ENCODE results near the gene FAM120AOS.

The FAM120AOS gene

GRCh38 chr9:93461821-93462220 lies 8.4 kb upstream of the FAM120AOS start:
- no peak overlapping the region for H3K14ac ChIP-seq (ENCODE audit: low read length in 2 of 2)
- H2BK12ac ChIP-seq (ENCODE audit: low read length in 2 of 2): no peak overlapping the region
- no peak overlapping the region for H3K4ac ChIP-seq (ENCODE audit: low read depth in 1 of 2, low read length in 2 of 2)
- WGBS: no CpG with 5 or more reads among the region's 2 CpGs
- no peak overlapping the region for H4K91ac ChIP-seq (ENCODE audit: low read length)
- H3K9me3 ChIP-seq (ENCODE audit: control insufficient read depth, low read length): no peaks in the 10 kb centered on the region
- no peak overlapping the region for H3K18ac ChIP-seq (ENCODE audit: low read depth in 1 of 2, low read length in 2 of 2)
- no peak for DNase-seq
- H3K23ac ChIP-seq (ENCODE audit: low read length in 2 of 2): no peak overlapping the region
- no peak overlapping the region for H2BK15ac ChIP-seq (ENCODE audit: low read depth, poor library complexity, severe bottlenecking)
- no peak overlapping the region for H2AFZ ChIP-seq (ENCODE audit: low read depth, low read length)
- no peak overlapping the region for H3K4me2 ChIP-seq (ENCODE audit: low read length, poor library complexity, severe bottlenecking)
- no peak overlapping the region for H2BK120ac ChIP-seq (ENCODE audit: low read depth, low read length)
- no peaks in the 10 kb centered on the region for H3K27me3 ChIP-seq (ENCODE audit: control insufficient read depth in 1 of 2, insufficient read depth in 1 of 2, low read length in 2 of 2)
- H3K27ac ChIP-seq (ENCODE audit: low read length, poor library complexity, severe bottlenecking): no peak overlapping the region
- H3K4me3 ChIP-seq (ENCODE audit: insufficient read depth in 1 of 2, low read depth in 1 of 2, low read length in 2 of 2): no peak overlapping the region
- no peak overlapping the region for H2AK5ac ChIP-seq (ENCODE audit: low read length, severe bottlenecking)
- H4K8ac ChIP-seq (ENCODE audit: low read length): no peak overlapping the region
- peaks cover 9% of the 10 kb centered on the region for H3K4me1 ChIP-seq (ENCODE audit: control insufficient read depth, insufficient read depth, low read depth, low read length)
- H3K36me3 ChIP-seq (ENCODE audit: control insufficient read depth in 1 of 2, insufficient read depth in 2 of 2, low read depth in 1 of 2, low read length in 2 of 2): no peaks in the 10 kb centered on the region
- no peak overlapping the region for H3K9ac ChIP-seq (ENCODE audit: low read length)
- H2BK5ac ChIP-seq (ENCODE audit: low read depth, low read length, poor library complexity, severe bottlenecking): no peak overlapping the region
- peaks cover 5% of the 10 kb centered on the region for H3K79me1 ChIP-seq (replicated peaks; ENCODE audit: low read length, poor library complexity, severe bottlenecking)

GRCh38 chr9:93461414-93461743 lies 8.0 kb upstream of the FAM120AOS start:
- Histone ChIP-seq H4K91ac (ENCODE audit: low read length) (no peak overlapping the region), H2BK120ac (ENCODE audit: low read depth, low read length) (no peak overlapping the region), H3K4me3 (ENCODE audit: insufficient read depth in 1 of 2, low read depth in 1 of 2, low read length in 2 of 2) (no peak overlapping the region), H3K27ac (ENCODE audit: low read length, poor library complexity, severe bottlenecking) (no peak overlapping the region), H3K4me2 (ENCODE audit: low read length, poor library complexity, severe bottlenecking) (no peak overlapping the region), H3K36me3 (ENCODE audit: control insufficient read depth in 1 of 2, insufficient read depth in 2 of 2, low read depth in 1 of 2, low read length in 2 of 2) (no peaks in the 10 kb centered on the region), H2BK15ac (ENCODE audit: low read depth, poor library complexity, severe bottlenecking) (no peak overlapping the region), H2AK5ac (ENCODE audit: low read length, severe bottlenecking) (no peak overlapping the region), H3K4ac (ENCODE audit: low read depth in 1 of 2, low read length in 2 of 2) (no peak overlapping the region), H3K9ac (ENCODE audit: low read length) (no peak overlapping the region), H3K14ac (ENCODE audit: low read length in 2 of 2) (no peak overlapping the region), H2BK5ac (ENCODE audit: low read depth, low read length, poor library complexity, severe bottlenecking) (no peak overlapping the region), H4K8ac (ENCODE audit: low read length) (no peak overlapping the region), H2BK12ac (ENCODE audit: low read length in 2 of 2) (no peak overlapping the region), H3K18ac (ENCODE audit: low read depth in 1 of 2, low read length in 2 of 2) (no peak overlapping the region), H3K27me3 (ENCODE audit: control insufficient read depth in 1 of 2, insufficient read depth in 1 of 2, low read length in 2 of 2) (no peaks in the 10 kb centered on the region), H3K4me1 (ENCODE audit: control insufficient read depth, insufficient read depth, low read depth, low read length) (peaks cover 8% of the 10 kb centered on the region), H2AFZ (ENCODE audit: low read depth, low read length) (no peak overlapping the region), H3K79me1 (replicated peaks; ENCODE audit: low read length, poor library complexity, severe bottlenecking) (peaks cover 5% of the 10 kb centered on the region), H3K23ac (ENCODE audit: low read length in 2 of 2) (no peak overlapping the region), H3K9me3 (ENCODE audit: control insufficient read depth, low read length) (no peaks in the 10 kb centered on the region)
- WGBS: no CpG with 5 or more reads among the region's 1 CpG
- no peak for DNase-seq

GRCh38 chr9:93460689-93461413 lies 7.5 kb upstream of the FAM120AOS start:
- Histone ChIP-seq H4K91ac (ENCODE audit: low read length) (no peak overlapping the region), H3K9ac (ENCODE audit: low read length) (no peak overlapping the region), H3K4me2 (ENCODE audit: low read length, poor library complexity, severe bottlenecking) (no peak overlapping the region), H3K27ac (ENCODE audit: low read length, poor library complexity, severe bottlenecking) (no peak overlapping the region), H3K14ac (ENCODE audit: low read length in 2 of 2) (no peak overlapping the region), H3K4me1 (ENCODE audit: control insufficient read depth, insufficient read depth, low read depth, low read length) (peaks cover 6% of the 10 kb centered on the region), H2BK5ac (ENCODE audit: low read depth, low read length, poor library complexity, severe bottlenecking) (no peak overlapping the region), H3K79me1 (replicated peaks; ENCODE audit: low read length, poor library complexity, severe bottlenecking) (peaks cover 5% of the 10 kb centered on the region), H3K27me3 (ENCODE audit: control insufficient read depth in 1 of 2, insufficient read depth in 1 of 2, low read length in 2 of 2) (no peaks in the 10 kb centered on the region), H2BK15ac (ENCODE audit: low read depth, poor library complexity, severe bottlenecking) (no peak overlapping the region), H3K9me3 (ENCODE audit: control insufficient read depth, low read length) (no peaks in the 10 kb centered on the region), H2BK120ac (ENCODE audit: low read depth, low read length) (no peak overlapping the region), H3K23ac (ENCODE audit: low read length in 2 of 2) (no peak overlapping the region), H3K4ac (ENCODE audit: low read depth in 1 of 2, low read length in 2 of 2) (no peak overlapping the region), H2AK5ac (ENCODE audit: low read length, severe bottlenecking) (no peak overlapping the region), H2BK12ac (ENCODE audit: low read length in 2 of 2) (no peak overlapping the region), H3K18ac (ENCODE audit: low read depth in 1 of 2, low read length in 2 of 2) (no peak overlapping the region), H3K36me3 (ENCODE audit: control insufficient read depth in 1 of 2, insufficient read depth in 2 of 2, low read depth in 1 of 2, low read length in 2 of 2) (no peaks in the 10 kb centered on the region), H4K8ac (ENCODE audit: low read length) (no peak overlapping the region), H3K4me3 (ENCODE audit: insufficient read depth in 1 of 2, low read depth in 1 of 2, low read length in 2 of 2) (no peak overlapping the region), H2AFZ (ENCODE audit: low read depth, low read length) (no peak overlapping the region)
- no peak for DNase-seq
- WGBS: 98% methylated on average over 3 of the region's 3 CpGs

GRCh38 chr9:93459432-93459847 lies 6.1 kb upstream of the FAM120AOS start:
- H2BK120ac ChIP-seq (ENCODE audit: low read depth, low read length): no peak overlapping the region

More at GRCh38 chr9:93459432-93459847, 6.1 kb upstream of the FAM120AOS start:
- no peak overlapping the region for H3K4me3 ChIP-seq (ENCODE audit: insufficient read depth in 1 of 2, low read depth in 1 of 2, low read length in 2 of 2)
- H3K9me3 ChIP-seq (ENCODE audit: control insufficient read depth, low read length): no peaks in the 10 kb centered on the region
- no peak overlapping the region for H3K4ac ChIP-seq (ENCODE audit: low read depth in 1 of 2, low read length in 2 of 2)
- H3K18ac ChIP-seq (ENCODE audit: low read depth in 1 of 2, low read length in 2 of 2): no peak overlapping the region
- no peaks in the 10 kb centered on the region for H3K27me3 ChIP-seq (ENCODE audit: control insufficient read depth in 1 of 2, insufficient read depth in 1 of 2, low read length in 2 of 2)
- H4K8ac ChIP-seq (ENCODE audit: low read length): no peak overlapping the region
- H2BK12ac ChIP-seq (ENCODE audit: low read length in 2 of 2): no peak overlapping the region
- peaks cover 5% of the 10 kb centered on the region for H3K79me1 ChIP-seq (replicated peaks; ENCODE audit: low read length, poor library complexity, severe bottlenecking)
- peaks cover 6% of the 10 kb centered on the region for H3K4me1 ChIP-seq (ENCODE audit: control insufficient read depth, insufficient read depth, low read depth, low read length)
- H3K27ac ChIP-seq (ENCODE audit: low read length, poor library complexity, severe bottlenecking): no peak overlapping the region
- no peak overlapping the region for H4K91ac ChIP-seq (ENCODE audit: low read length)
- H3K36me3 ChIP-seq (ENCODE audit: control insufficient read depth in 1 of 2, insufficient read depth in 2 of 2, low read depth in 1 of 2, low read length in 2 of 2): no peaks in the 10 kb centered on the region
- H2AFZ ChIP-seq (ENCODE audit: low read depth, low read length): no peak overlapping the region
- H3K14ac ChIP-seq (ENCODE audit: low read length in 2 of 2): no peak overlapping the region
- no peak overlapping the region for H3K9ac ChIP-seq (ENCODE audit: low read length)
- no peak overlapping the region for H3K23ac ChIP-seq (ENCODE audit: low read length in 2 of 2)
- no peak for DNase-seq
- no peak overlapping the region for H2BK5ac ChIP-seq (ENCODE audit: low read depth, low read length, poor library complexity, severe bottlenecking)
- no peak overlapping the region for H2BK15ac ChIP-seq (ENCODE audit: low read depth, poor library complexity, severe bottlenecking)
- no peak overlapping the region for H2AK5ac ChIP-seq (ENCODE audit: low read length, severe bottlenecking)
- no peak overlapping the region for H3K4me2 ChIP-seq (ENCODE audit: low read length, poor library complexity, severe bottlenecking)

Data from mesenchymal stem cell (in vitro differentiated cells and primary cell).